IMR-90 (cell line): ENCODE data around the gene GATAD2A. TPM values are rescaled to one million over a fixed set of nuclear protein-coding genes. Genes with fewer than 3 reads are reported as not detected.

ENCODE experiments used
- ATAC-seq: fragments of 200-7000 bp; cut with Tn5 transposase; 2 replicates; pipeline ENCODE4 v1.9.1; 2020; ENCODE audit warnings: low read depth, mild to moderate bottlenecking, moderate library complexity
- BruUV-seq: library from RNA; stranded (reverse); fragments of 400-500 nt; replicated peaks from 2 replicates; lab custom pipeline; 2021; lab: Mats Ljungman, UMichigan
- CTCF ChIA-PET: fragments of 300-600 bp; formaldehyde crosslinking; extraction: SDS; loops from one replicate; lab custom pipeline; 2021; ENCODE audit warnings: antibody characterized with exemption; lab: Yijun Ruan, JAX
- POLR2A ChIA-PET: fragments of 300-600 bp; sonication (Branson Sonifier 250); formaldehyde crosslinking; loops from one replicate; lab custom pipeline; 2022; ENCODE audit warnings: antibody characterized with exemption; ENCODE audit not compliant: unreplicated experiment; lab: Charles Lee
- DNase-seq: peaks from one replicate; pipeline ENCODE4 v3.0.0; 2013
- H2AFZ ChIP-seq: replicated peaks from 2 replicates; pipeline ENCODE3; 2013; ENCODE audit warnings: low read length, mild to moderate bottlenecking; ENCODE audit not compliant: poor library complexity
- H2AK5ac ChIP-seq: 2 replicates; pipeline ENCODE4 v1.6.1; 2013; ENCODE audit warnings: low read depth, low read length, inconsistent platforms
- H2AK9ac ChIP-seq: replicated peaks from 2 replicates; pipeline ENCODE3; 2013; ENCODE audit warnings: mild to moderate bottlenecking, low read depth, low read length, moderate library complexity; ENCODE audit not compliant: poor library complexity
- H2BK120ac ChIP-seq: 2 replicates; pipeline ENCODE4 v1.6.1; 2013; ENCODE audit warnings: low read depth, low read length, inconsistent platforms
- H2BK15ac ChIP-seq: 3 replicates; pipeline ENCODE4 v1.6.1; 2013; ENCODE audit warnings: low read depth, low read length, inconsistent platforms
- H2BK20ac ChIP-seq: 2 replicates; pipeline ENCODE4 v1.6.1; 2013; ENCODE audit warnings: low read depth, mild to moderate bottlenecking, inconsistent platforms, low read length, moderate library complexity
- H2BK5ac ChIP-seq: 2 replicates; pipeline ENCODE4 v1.6.1; 2013; ENCODE audit warnings: mild to moderate bottlenecking, low read depth, low read length, inconsistent platforms; ENCODE audit not compliant: poor library complexity, severe bottlenecking
- H3K14ac ChIP-seq: replicated peaks from 2 replicates; pipeline ENCODE4 v1.6.1; 2013; ENCODE audit warnings: low read depth, low read length, inconsistent platforms
- H3K18ac ChIP-seq: 2 replicates; pipeline ENCODE4 v1.6.1; 2013; ENCODE audit warnings: low read depth, low read length, control low read depth
- H3K23ac ChIP-seq: 2 replicates; pipeline ENCODE4 v1.6.1; 2013; ENCODE audit warnings: low read depth, low read length, inconsistent platforms
- H3K27ac ChIP-seq: 2 replicates; pipeline ENCODE4 v1.5.1; 2013; ENCODE audit warnings: mild to moderate bottlenecking, control low read depth, low read length; ENCODE audit not compliant: insufficient read depth
- H3K27me3 ChIP-seq: 2 replicates; pipeline ENCODE4 v1.6.1; 2013; ENCODE audit warnings: low read length; ENCODE audit not compliant: control insufficient read depth, insufficient read depth
- H3K36me3 ChIP-seq: 2 replicates; pipeline ENCODE4 v1.6.1; 2013; ENCODE audit warnings: low read length, mixed read lengths; ENCODE audit not compliant: control insufficient read depth, insufficient read depth
- H3K4ac ChIP-seq: 2 replicates; pipeline ENCODE4 v1.6.1; 2013; ENCODE audit warnings: low read depth, low read length, inconsistent platforms
- H3K4me1 ChIP-seq: 2 replicates; pipeline ENCODE4 v1.6.1; 2013; ENCODE audit warnings: low read length, mixed read lengths; ENCODE audit not compliant: control insufficient read depth, insufficient read depth
- H3K4me2 ChIP-seq: 2 replicates; pipeline ENCODE4 v1.6.1; 2013; ENCODE audit warnings: low read depth, mild to moderate bottlenecking, control low read depth, low read length, moderate library complexity
- H3K4me3 ChIP-seq: 2 replicates; pipeline ENCODE4 v1.5.1; 2013; ENCODE audit warnings: low read depth, mild to moderate bottlenecking, control low read depth, low read length, moderate library complexity; ENCODE audit not compliant: insufficient read depth
- H3K56ac ChIP-seq: 2 replicates; pipeline ENCODE4 v1.6.1; 2013; ENCODE audit warnings: low read length, inconsistent platforms; ENCODE audit not compliant: insufficient read depth; ENCODE audit errors: extremely low read depth
- H3K79me1 ChIP-seq, 2 experiments: 2 replicates each; pipeline ENCODE4 v1.6.1; 2013; ENCODE audit warnings: low read length in 2 of 2, inconsistent platforms in 1 of 2, low read depth in 1 of 2
- H3K9ac ChIP-seq: 2 replicates; pipeline ENCODE4 v1.6.1; 2013; ENCODE audit warnings: low read depth, low read length, control low read depth
- H3K9me1 ChIP-seq: 2 replicates; pipeline ENCODE4 v1.6.1; 2013; ENCODE audit warnings: low read length, inconsistent platforms; ENCODE audit not compliant: insufficient read depth
- H3K9me3 ChIP-seq: 2 replicates; pipeline ENCODE4 v1.6.1; 2013; ENCODE audit warnings: low read length; ENCODE audit not compliant: control insufficient read depth, insufficient read depth
- H4K20me1 ChIP-seq: 2 replicates; pipeline ENCODE4 v1.6.1; 2013; ENCODE audit warnings: low read length, inconsistent platforms; ENCODE audit not compliant: insufficient read depth
- H4K5ac ChIP-seq: 2 replicates; pipeline ENCODE4 v1.6.1; 2013; ENCODE audit warnings: mild to moderate bottlenecking, low read depth, low read length, control low read depth
- H4K8ac ChIP-seq, 2 experiments: 2 replicates each; pipeline ENCODE4 v1.6.1; 2013; ENCODE audit warnings: low read depth in 2 of 2, low read length in 2 of 2, control low read depth in 1 of 2, inconsistent platforms in 1 of 2
- H4K91ac ChIP-seq: 2 replicates; pipeline ENCODE4 v1.6.1; 2013; ENCODE audit warnings: low read depth, low read length, inconsistent platforms; ENCODE audit not compliant: insufficient read depth
- BHLHE40 ChIP-seq: fragments of 150-350 bp; IDR thresholded peaks from 2 replicates; pipeline ENCODE4 v1.6.1; 2016; ENCODE audit warnings: mild to moderate bottlenecking, low read depth, low read length
- CEBPB ChIP-seq: IDR thresholded peaks from 2 replicates; pipeline ENCODE4 v1.6.1; 2012; ENCODE audit warnings: low read depth, low read length, improper control_type of control experiment
- CHD1 ChIP-seq: IDR thresholded peaks from 2 replicates; pipeline ENCODE4 v1.6.1; 2012; ENCODE audit warnings: low read depth, low read length, improper control_type of control experiment
- CTCF ChIP-seq: conservative IDR thresholded peaks from 2 replicates; pipeline ENCODE4 v1.5.1; 2012; ENCODE audit warnings: mild to moderate bottlenecking, low read depth, low read length, improper control_type of control experiment
- ELK1 ChIP-seq: fragments of 150-350 bp; IDR thresholded peaks from 2 replicates; pipeline ENCODE4 v1.6.1; 2016; ENCODE audit warnings: low read depth, mild to moderate bottlenecking, low read length, moderate library complexity, borderline replicate concordance
- FOS ChIP-seq: fragments of 150-350 bp; IDR thresholded peaks from 2 replicates; pipeline ENCODE4 v1.6.1; 2016; ENCODE audit warnings: low read depth, low read length
- MAFK ChIP-seq: IDR thresholded peaks from 2 replicates; pipeline ENCODE4 v1.6.1; 2012; ENCODE audit warnings: low read depth, low read length, improper control_type of control experiment
- MAZ ChIP-seq: IDR thresholded peaks from 2 replicates; pipeline ENCODE4 v1.6.1; 2012; ENCODE audit warnings: low read depth, mild to moderate bottlenecking, low read length, improper control_type of control experiment, moderate library complexity, borderline replicate concordance
- MXI1 ChIP-seq: IDR thresholded peaks from 2 replicates; pipeline ENCODE4 v1.6.1; 2012; ENCODE audit warnings: low read depth, mild to moderate bottlenecking, low read length, moderate library complexity, borderline replicate concordance
- NFE2L2 ChIP-seq: fragments of 150-350 bp; IDR thresholded peaks from 2 replicates; pipeline ENCODE4 v1.6.1; 2016; ENCODE audit warnings: low read depth, mild to moderate bottlenecking, low read length
- POLR2A ChIP-seq: IDR thresholded peaks from 2 replicates; pipeline ENCODE4 v1.6.1; 2012; ENCODE audit warnings: mild to moderate bottlenecking, low read depth, low read length
- RAD21 ChIP-seq: IDR thresholded peaks from 2 replicates; pipeline ENCODE4 v1.6.1; 2012; ENCODE audit warnings: low read length, improper control_type of control experiment
- RCOR1 ChIP-seq: IDR thresholded peaks from 2 replicates; pipeline ENCODE4 v1.6.1; 2012; ENCODE audit warnings: mild to moderate bottlenecking, low read length, improper control_type of control experiment; ENCODE audit not compliant: insufficient replicate concordance
- RFX5 ChIP-seq: IDR thresholded peaks from 2 replicates; pipeline ENCODE4 v1.8.0; 2012; ENCODE audit warnings: low read depth, mild to moderate bottlenecking, low read length, moderate library complexity
- SMC3 ChIP-seq: fragments of 150-350 bp; IDR thresholded peaks from 2 replicates; pipeline ENCODE4 v1.6.1; 2016; ENCODE audit warnings: low read depth, mild to moderate bottlenecking, antibody characterized with exemption, low read length, moderate library complexity
- USF2 ChIP-seq: fragments of 150-350 bp; IDR thresholded peaks from 2 replicates; pipeline ENCODE4 v1.6.1; 2017; ENCODE audit warnings: mild to moderate bottlenecking, antibody characterized with exemption, low read length, low read depth
- WGBS, 2 experiments: methylation state at CpG; one replicate each; pipeline versions ENCODE4 v1.1.5 to v1.1.7; 2013; ENCODE audit warnings: missing lambda C conversion rate in 2 of 2; ENCODE audit not compliant: insufficient read length in 1 of 2; ENCODE audit errors: extremely low coverage in 2 of 2; 5-methylcytosine and 5-hydroxymethylcytosine counted together
- dilution Hi-C: fragments of 300-500 bp; cut with HindIII; formaldehyde crosslinking; loops from one replicate; pipeline ENCODE4 v1.14.3; 2018; ENCODE audit warnings: low sequenced_read_pairs; ENCODE audit not compliant: unreplicated experiment
- in situ Hi-C: fragments of 300-500 bp; cut with MboI; formaldehyde crosslinking; loops from 3 replicates; pipeline ENCODE4 v1.14.3; 2019; ENCODE audit warnings: low sequenced_read_pairs, inconsistent platforms, mixed read lengths
- intact Hi-C: fragments of 100-400 bp; cut with micrococcal nuclease; formaldehyde crosslinking; loops from 2 replicates; pipeline ENCODE4 v1.10.0; 2022
- polyA plus RNA-seq, 3 experiments: library from polyadenylated mRNA; depleted of rRNA; stranded (reverse); fragments of >200 nt; gene quantifications; 2 replicates each; pipeline ENCODE4 v1.2.3, GENCODE V29; 2012; ENCODE audit warnings: low replicate concordance in 1 of 3
- total RNA-seq: library from RNA; depleted of rRNA; stranded (reverse); fragments of >200 nt; gene quantifications from 2 replicates; pipeline ENCODE4 v1.2.3, GENCODE V29; 2012

The GATAD2A gene
- total and polyA plus RNA-seq, 2 of the 4 experiments (the other 2 are of a cell fraction) = 23.5 to 33.2 TPM

GRCh38 chr19:19513682-19514081 is 108.2 kb downstream of the GATAD2A start:
- WGBS, 2 experiments = 96% methylated on average over 8 of the region's 17 CpGs; no CpG with 5 or more reads in 1 of the 2 experiments
- TF ChIP-seq POLR2A (no peak), CHD1 (no peak), SMC3 (no peak), ELK1 (no peak), FOS (no peak), CTCF (no peak), RAD21 (no peak), RFX5 (no peak), MAZ (no peak), MAFK (no peak), RCOR1 (no peak), CEBPB (no peak), MXI1 (no peak), NFE2L2 (no peak), USF2 (no peak), BHLHE40 (no peak)
- Histone ChIP-seq H2BK120ac (no peak overlapping the region), H4K20me1 (no peaks in the 10 kb centered on the region), H3K18ac (no peak overlapping the region), H4K8ac (no peak overlapping the region), H4K5ac (no peak overlapping the region), H2AK5ac (no peak overlapping the region), H2BK20ac (no peak overlapping the region), H2BK5ac (no peak overlapping the region), H2AK9ac (no peak overlapping the region), H2AFZ (no peak overlapping the region), H3K56ac (no peak overlapping the region), H3K9ac (no peak overlapping the region), H3K27ac (no peak overlapping the region), H3K9me3 (0 out of 2 replicates have a peak, but pooled peaks cover 3% of the 10 kb centered on the region), H3K4ac (no peak overlapping the region), H3K79me1 (peaks cover 10 to 38% of the 10 kb centered on the region in 2 experiments), H3K4me1 (peaks cover 5% of the 10 kb centered on the region; the same call in 1 of the 2 replicates), H3K9me1 (peaks cover 5% of the 10 kb centered on the region; the same call in 1 of the 2 replicates), H3K36me3 (no peaks in the 10 kb centered on the region), H3K27me3 (no peaks in the 10 kb centered on the region), H2BK15ac (no peak overlapping the region), H3K14ac (no peak overlapping the region), H3K23ac (no peak overlapping the region), H3K4me2 (no peak overlapping the region), H4K91ac (no peak overlapping the region), H3K4me3 (no peak overlapping the region)
- dilution Hi-C loops = no loop called here
- no peak for DNase-seq
- BruUV-seq = no TSS peak
- POLR2A ChIA-PET = no interaction called here
- in situ Hi-C loops = no loop called here
- intact Hi-C loops = no loop called here
- ATAC-seq = no peak
- CTCF ChIA-PET = no interaction called here
